Mucosa of rectum (tissue), 2 donors: Measurements from ENCODE around the gene MED13.
"Not testable (repeated sequence)": the region's sequence is repeated elsewhere in the genome, so short reads cannot be mapped to it uniquely, and the experiment has no call there.

ENCODE experiments used
- H3K27ac ChIP-seq, 2 donors: one replicate each; pipeline ENCODE4 v1.7.0; 2013; ENCODE audit warnings: inconsistent platforms in 2 of 2, low read depth in 2 of 2, low read length in 2 of 2
- H3K27me3 ChIP-seq, 2 donors: one replicate each; pipeline ENCODE4 v1.7.0; 2013; ENCODE audit warnings: low read length in 2 of 2; ENCODE audit not compliant: control insufficient read depth in 2 of 2, insufficient read depth in 2 of 2
- H3K36me3 ChIP-seq, 2 donors: one replicate each; pipeline ENCODE4 v1.7.0; 2013; ENCODE audit warnings: low read length in 2 of 2; ENCODE audit not compliant: control insufficient read depth in 2 of 2, insufficient read depth in 2 of 2
- H3K4me1 ChIP-seq, 2 donors: one replicate each; pipeline ENCODE4 v1.7.0; 2013; ENCODE audit warnings: low read length in 2 of 2, mild to moderate bottlenecking in 1 of 2; ENCODE audit not compliant: control insufficient read depth in 2 of 2, insufficient read depth in 2 of 2
- H3K4me3 ChIP-seq, 2 donors: one replicate each; pipeline ENCODE4 v1.7.0; 2013; ENCODE audit warnings: low read length in 2 of 2
- H3K9ac ChIP-seq, 2 donors: one replicate each; pipeline ENCODE4 v1.7.0; 2013; ENCODE audit warnings: low read length in 2 of 2, low read depth in 1 of 2, mild to moderate bottlenecking in 1 of 2
- H3K9me3 ChIP-seq, 2 donors: one replicate each; pipeline ENCODE4 v1.7.0; 2013; ENCODE audit warnings: low read length in 2 of 2; ENCODE audit not compliant: control insufficient read depth in 2 of 2
- donor health status: healthy.
- donor health status: Normal muscosa, but diverticular disease.

Gene MED13

GRCh38 chr17:61946359-61946758 is 118.7 kb downstream of the MED13 start:
- no peak overlapping the region for H3K4me3 ChIP-seq
- no peaks in the 10 kb centered on the region for H3K27me3 ChIP-seq
- H3K9ac ChIP-seq = no peak overlapping the region
- H3K9me3 ChIP-seq = no peaks in the 10 kb centered on the region
- H3K27ac ChIP-seq = no peak overlapping the region
- no peaks in the 10 kb centered on the region for H3K4me1 ChIP-seq
- H3K36me3 ChIP-seq = peaks cover 51% of the 10 kb centered on the region in 2 donors

GRCh38 chr17:61943117-61943516 is 122.0 kb downstream of the MED13 start:
- Histone ChIP-seq H3K36me3 (peaks cover 28 to 31% of the 10 kb centered on the region in 2 donors), H3K9ac (no peak overlapping the region), H3K27ac (no peak overlapping the region), H3K27me3 (no peaks in the 10 kb centered on the region), H3K4me3 (no peak overlapping the region), H3K4me1 (no peaks in the 10 kb centered on the region), H3K9me3 (no peaks in the 10 kb centered on the region)

- H3K4me1 ChIP-seq = no peaks in the 10 kb centered on the region
- no peaks in the 10 kb centered on the region for H3K9me3 ChIP-seq
- no peak overlapping the region for H3K9ac ChIP-seq
- no peak overlapping the region for H3K27ac ChIP-seq
- peaks cover 25% of the 10 kb centered on the region in 2 donors for H3K36me3 ChIP-seq
- H3K27me3 ChIP-seq = no peaks in the 10 kb centered on the region
- H3K4me3 ChIP-seq = no peak overlapping the region
These were observed 123.0 kb downstream of the MED13 start for GRCh38 chr17:61942085-61942484.

- Histone ChIP-seq H3K4me1 (peaks cover 9 to 13% of the 10 kb centered on the region in 2 donors), H3K36me3 (peaks cover 3 to 10% of the 10 kb centered on the region in 2 donors), H3K4me3 (peak overlapping the region; percentile 78 to 98), H3K27me3 (no peaks in the 10 kb centered on the region), H3K9ac (peak overlapping the region; percentile 85 to 91), H3K27ac (peak overlapping the region; percentile 50 to 86), H3K9me3 (no peaks in the 10 kb centered on the region)
These were observed 137.0 kb downstream of the MED13 start for GRCh38 chr17:61928101-61928436.

GRCh38 chr17:61927208-61928100 is 137.6 kb downstream of the MED13 start, which contains the start of gene INTS2:
Gene INTS2, minus strand, starts transcription at chr17:61927982. Its CDS starts 1,338 bp downstream, at chr17:61926644.
- Histone ChIP-seq H3K36me3 (peaks cover 3 to 10% of the 10 kb centered on the region in 2 donors), H3K9me3 (no peaks in the 10 kb centered on the region), H3K4me3 (peak within 1 kb of the TSS; percentile 78 to 98), H3K4me1 (peaks cover 9 to 13% of the 10 kb centered on the region in 2 donors), H3K27me3 (no peaks in the 10 kb centered on the region), H3K27ac (peak within 1 kb of the TSS; percentile 81 to 86), H3K9ac (peak within 1 kb of the TSS; percentile 85 to 91)

- Histone ChIP-seq H3K36me3 (peaks cover 5 to 10% of the 10 kb centered on the region in 2 donors), H3K4me1 (peaks cover 9 to 13% of the 10 kb centered on the region in 2 donors), H3K9me3 (no peaks in the 10 kb centered on the region), H3K27ac (peak overlapping the region; percentile 81 to 86), H3K9ac (peak overlapping the region; percentile 85 to 91), H3K27me3 (no peaks in the 10 kb centered on the region), H3K4me3 (peak overlapping the region; percentile 78 to 98)
These were observed 138.3 kb downstream of the MED13 start for GRCh38 chr17:61926826-61927207.

- not testable (repeated sequence) for H3K27me3 ChIP-seq, H3K4me1 ChIP-seq
These were observed 149.9 kb downstream of the MED13 start for GRCh38 chr17:61915162-61915561.

GRCh38 chr17:61908292-61909037 is 156.6 kb downstream of the MED13 start:
- H3K4me1 ChIP-seq = no peaks in the 10 kb centered on the region
- no peak overlapping the region for H3K4me3 ChIP-seq
- H3K9me3 ChIP-seq = no peaks in the 10 kb centered on the region
- no peaks in the 10 kb centered on the region for H3K27me3 ChIP-seq
- H3K36me3 ChIP-seq = peaks cover 24 to 39% of the 10 kb centered on the region in 2 donors
- H3K27ac ChIP-seq = no peak overlapping the region
- H3K9ac ChIP-seq = no peak overlapping the region

More at GRCh38 chr17:61915162-61915561, 149.9 kb downstream of the MED13 start:
- H3K36me3 ChIP-seq = peaks cover 11 to 27% of the 10 kb centered on the region in 2 donors
- not testable (repeated sequence) for H3K9ac ChIP-seq, H3K27ac ChIP-seq, H3K4me3 ChIP-seq, H3K9me3 ChIP-seq

- Histone ChIP-seq H3K4me3 (no peak overlapping the region), H3K36me3 (peaks cover 24 to 39% of the 10 kb centered on the region in 2 donors), H3K4me1 (no peaks in the 10 kb centered on the region), H3K9ac (no peak overlapping the region), H3K27ac (no peak overlapping the region), H3K9me3 (no peaks in the 10 kb centered on the region), H3K27me3 (no peaks in the 10 kb centered on the region)
These were observed 157.7 kb downstream of the MED13 start for GRCh38 chr17:61907361-61907760.
